Neural cell (in vitro differentiated cells): Measurements from ENCODE around the gene CACNA1A. TPM values are rescaled to one million over a fixed set of nuclear protein-coding genes. Genes with fewer than 3 reads are reported as not detected.

Source experiments
- H2AFZ ChIP-seq: fragments of 200-600, 300-800 bp; sonication (generic), shearing (Covaris generic); 2 replicates; pipeline ENCODE4 v1.6.0; 2014; ENCODE audit warnings: low read depth, mild to moderate bottlenecking, antibody characterized with exemption, low read length, moderate library complexity
- H3F3A ChIP-seq: fragments of 200-600 bp; shearing (Covaris generic); 2 replicates; pipeline ENCODE4 v1.6.1; 2016; ENCODE audit warnings: mild to moderate bottlenecking, moderate library complexity, mixed read lengths, antibody characterized with exemption, low read length; ENCODE audit not compliant: insufficient read depth, poor library complexity, severe bottlenecking
- H3K27ac ChIP-seq: fragments of 200-600, 300-800 bp; sonication (generic), shearing (Covaris generic); 2 replicates; pipeline ENCODE4 v1.5.1; 2014; ENCODE audit warnings: mild to moderate bottlenecking, low read length, moderate library complexity
- H3K27me3 ChIP-seq: fragments of 300-800, 200-600 bp; sonication (generic), shearing (Covaris generic); 2 replicates; pipeline ENCODE4 v1.6.0; 2014; ENCODE audit warnings: mild to moderate bottlenecking, low read depth, low read length, moderate library complexity; ENCODE audit not compliant: insufficient read depth
- H3K36me3 ChIP-seq: fragments of 300-800, 200-600 bp; sonication (generic), shearing (Covaris generic); 2 replicates; pipeline ENCODE4 v1.5.1; 2014; ENCODE audit warnings: mild to moderate bottlenecking, antibody characterized with exemption, low read length, moderate library complexity; ENCODE audit not compliant: insufficient read depth
- H3K4me2 ChIP-seq: fragments of 300-800, 200-600 bp; sonication (generic), shearing (Covaris generic); 2 replicates; pipeline ENCODE4 v1.6.0; 2014; ENCODE audit warnings: mild to moderate bottlenecking, low read length
- H3K4me3 ChIP-seq: fragments of 300-800, 200-600 bp; sonication (generic), shearing (Covaris generic); 2 replicates; pipeline ENCODE4 v1.5.1; 2014; ENCODE audit warnings: mild to moderate bottlenecking, low read length, moderate library complexity
- H3K79me2 ChIP-seq: fragments of 200-600 bp; shearing (Covaris generic); replicated peaks from 2 replicates; pipeline ENCODE4 v1.6.0; 2014; ENCODE audit warnings: mild to moderate bottlenecking, low read length, moderate library complexity; ENCODE audit not compliant: insufficient read depth
- H3K9ac ChIP-seq: fragments of 300-800, 200-600 bp; sonication (generic), shearing (Covaris generic); 2 replicates; pipeline ENCODE4 v1.6.1; 2016; ENCODE audit warnings: mild to moderate bottlenecking, low read length, mixed read lengths
- H3K9me2 ChIP-seq: fragments of 200-600 bp; shearing (Covaris generic); 2 replicates; pipeline ENCODE4 v1.6.1; 2016; ENCODE audit warnings: mild to moderate bottlenecking, low read length, mixed read lengths; ENCODE audit not compliant: insufficient read depth
- H3K9me3 ChIP-seq: fragments of 200-600, 300-800 bp; sonication (generic), shearing (Covaris generic); 2 replicates; pipeline ENCODE4 v1.6.1; 2016; ENCODE audit warnings: mild to moderate bottlenecking, mixed run types, low read length, moderate library complexity, mixed read lengths
- H4K20me1 ChIP-seq: fragments of 200-600 bp; shearing (Covaris generic); 2 replicates; pipeline ENCODE4 v1.6.1; 2016; ENCODE audit warnings: mild to moderate bottlenecking, mixed run types; ENCODE audit not compliant: insufficient read depth
- CTCF ChIP-seq: fragments of 450-650 bp; IDR thresholded peaks from 2 replicates; pipeline ENCODE4 v1.5.1; 2014; ENCODE audit warnings: antibody characterized with exemption, mild to moderate bottlenecking, moderate library complexity; ENCODE audit not compliant: poor library complexity, severe bottlenecking
- EP300 ChIP-seq: fragments of 450-650 bp; conservative IDR thresholded peaks from 2 replicates; pipeline ENCODE4 v1.6.1; 2014; ENCODE audit warnings: antibody characterized with exemption, mild to moderate bottlenecking, moderate library complexity; ENCODE audit not compliant: poor library complexity, severe bottlenecking
- EZH2 ChIP-seq: fragments of 200-600, 300-800 bp; shearing (Covaris generic), sonication (generic); IDR thresholded peaks from 2 replicates; pipeline ENCODE4 v1.6.1; 2014; ENCODE audit warnings: antibody characterized with exemption, low read length, borderline replicate concordance, mild to moderate bottlenecking; ENCODE audit not compliant: insufficient read depth, poor library complexity, severe bottlenecking
- MXI1 ChIP-seq: fragments of 450-650 bp; conservative IDR thresholded peaks from 2 replicates; pipeline ENCODE4 v1.6.1; 2014; ENCODE audit warnings: antibody characterized with exemption, mild to moderate bottlenecking; ENCODE audit not compliant: poor library complexity, severe bottlenecking
- POLR2AphosphoS5 ChIP-seq: IDR thresholded peaks from 2 replicates; pipeline ENCODE4 v1.6.1; 2012
- RAD21 ChIP-seq: fragments of 450-650 bp; conservative IDR thresholded peaks from 2 replicates; pipeline ENCODE4 v1.6.1; 2014; ENCODE audit warnings: antibody characterized with exemption, mild to moderate bottlenecking, moderate library complexity
- REST ChIP-seq: IDR thresholded peaks from 2 replicates; pipeline ENCODE4 v1.6.1; 2012; ENCODE audit warnings: borderline replicate concordance
- SMC3 ChIP-seq: fragments of 450-650 bp; conservative IDR thresholded peaks from 2 replicates; pipeline ENCODE4 v1.6.1; 2014; ENCODE audit warnings: antibody characterized with exemption, mild to moderate bottlenecking, moderate library complexity; ENCODE audit not compliant: poor library complexity
- TAF1 ChIP-seq: IDR thresholded peaks from 2 replicates; pipeline ENCODE4 v1.6.1; 2012; ENCODE audit warnings: low read depth
- polyA plus RNA-seq: library from polyadenylated mRNA; depleted of rRNA; stranded (reverse); fragments of >200 nt; gene quantifications from 2 replicates; pipeline ENCODE4 v1.2.3, GENCODE V29; 2014

The CACNA1A gene
- polyA plus RNA-seq, 1 donor from 2014 or later, result 6.9 TPM

GRCh38 chr19:13240312-13241022, 265.8 kb downstream of the CACNA1A start:
- Histone ChIP-seq H3F3A (no peaks in the 10 kb centered on the region), H3K36me3 (no peaks in the 10 kb centered on the region), H3K27ac (no peak overlapping the region), H3K27me3 (no peaks in the 10 kb centered on the region), H3K9ac (no peak overlapping the region), H2AFZ (no peak overlapping the region), H3K4me2 (no peak overlapping the region), H3K9me3 (no peaks in the 10 kb centered on the region), H3K4me3 (no peak overlapping the region), H4K20me1 (no peaks in the 10 kb centered on the region), H3K79me2 (no peaks in the 10 kb centered on the region), H3K9me2 (no peaks in the 10 kb centered on the region)
- TF ChIP-seq SMC3, result no peak
- no peak for TF ChIP-seq TAF1
- TF ChIP-seq EZH2, result no peak
- no peak for TF ChIP-seq EP300
- no peak for TF ChIP-seq MXI1

- Histone ChIP-seq H3K9me2 (no peaks in the 10 kb centered on the region), H2AFZ (no peak overlapping the region), H3K27me3 (no peaks in the 10 kb centered on the region), H3K4me3 (no peak overlapping the region), H4K20me1 (no peaks in the 10 kb centered on the region), H3F3A (no peaks in the 10 kb centered on the region), H3K36me3 (peaks cover 7% of the 10 kb centered on the region), H3K4me2 (no peak overlapping the region), H3K79me2 (no peaks in the 10 kb centered on the region), H3K9ac (no peak overlapping the region), H3K27ac (no peak overlapping the region), H3K9me3 (no peaks in the 10 kb centered on the region)
- TF ChIP-seq POLR2AphosphoS5, result no peak
- no peak for TF ChIP-seq TAF1
- TF ChIP-seq CTCF, result no peak
- no peak for TF ChIP-seq REST
- TF ChIP-seq MXI1, result no peak
- TF ChIP-seq EZH2, result no peak
- no peak for TF ChIP-seq SMC3
- no peak for TF ChIP-seq RAD21
- no peak for TF ChIP-seq EP300
These were observed 267.3 kb downstream of the CACNA1A start for GRCh38 chr19:13238891-13239534.
